ENCODE data around the gene PACSIN2.
"Not testable (repeated sequence)": the region's sequence is repeated elsewhere in the genome, so short reads cannot be mapped to it uniquely, and the experiment has no call there.

PACSIN2 gene

DNA sequence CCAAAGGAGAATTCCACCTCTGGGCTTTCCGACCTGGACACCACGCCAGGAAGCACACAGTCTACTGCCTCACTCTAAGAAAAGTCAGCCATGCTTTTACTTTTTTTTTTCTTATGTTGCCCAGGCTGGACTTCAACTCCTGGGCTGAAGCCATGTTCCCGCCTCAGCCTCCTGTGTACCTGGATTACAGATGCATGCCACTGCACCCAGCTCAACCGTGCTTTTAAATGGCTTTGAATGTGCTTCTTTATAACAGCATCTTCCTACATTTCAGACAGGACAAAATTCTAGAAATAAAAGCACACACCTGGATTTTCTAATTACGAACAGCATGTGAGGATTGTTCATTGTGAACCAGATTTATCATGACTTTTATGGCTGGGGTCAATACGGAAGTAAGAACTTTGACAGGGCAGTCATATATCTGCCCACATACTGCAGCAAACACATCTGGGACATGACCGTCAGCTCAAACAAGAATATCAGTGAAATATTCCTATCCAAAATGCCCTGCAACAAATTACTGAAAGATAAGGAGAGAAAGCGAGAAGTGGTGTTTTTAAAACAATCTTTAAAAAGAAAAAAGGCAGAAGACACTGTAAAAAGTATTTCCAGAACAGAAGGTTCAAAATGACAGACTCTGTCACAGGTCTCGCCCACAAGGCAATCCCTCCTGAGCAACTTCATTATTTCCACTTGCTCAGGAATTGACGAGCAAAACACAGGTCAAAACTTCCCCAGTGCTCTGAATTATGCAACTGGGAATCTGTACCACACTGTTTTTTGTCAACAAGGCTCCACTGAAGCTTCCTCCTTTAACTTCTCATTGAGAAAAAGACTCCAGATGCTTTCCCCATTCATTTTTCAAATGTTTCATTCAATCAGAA, 42.1 kb downstream of the PACSIN2 start:
- no peak overlapping the region for H3K4me3 ChIP-seq (ENCODE audit: low read depth, low read length)
- TF ChIP-seq, protein P1, sequence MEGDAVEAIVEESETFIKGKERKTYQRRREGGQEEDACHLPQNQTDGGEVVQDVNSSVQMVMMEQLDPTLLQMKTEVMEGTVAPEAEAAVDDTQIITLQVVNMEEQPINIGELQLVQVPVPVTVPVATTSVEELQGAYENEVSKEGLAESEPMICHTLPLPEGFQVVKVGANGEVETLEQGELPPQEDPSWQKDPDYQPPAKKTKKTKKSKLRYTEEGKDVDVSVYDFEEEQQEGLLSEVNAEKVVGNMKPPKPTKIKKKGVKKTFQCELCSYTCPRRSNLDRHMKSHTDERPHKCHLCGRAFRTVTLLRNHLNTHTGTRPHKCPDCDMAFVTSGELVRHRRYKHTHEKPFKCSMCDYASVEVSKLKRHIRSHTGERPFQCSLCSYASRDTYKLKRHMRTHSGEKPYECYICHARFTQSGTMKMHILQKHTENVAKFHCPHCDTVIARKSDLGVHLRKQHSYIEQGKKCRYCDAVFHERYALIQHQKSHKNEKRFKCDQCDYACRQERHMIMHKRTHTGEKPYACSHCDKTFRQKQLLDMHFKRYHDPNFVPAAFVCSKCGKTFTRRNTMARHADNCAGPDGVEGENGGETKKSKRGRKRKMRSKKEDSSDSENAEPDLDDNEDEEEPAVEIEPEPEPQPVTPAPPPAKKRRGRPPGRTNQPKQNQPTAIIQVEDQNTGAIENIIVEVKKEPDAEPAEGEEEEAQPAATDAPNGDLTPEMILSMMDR (IDR thresholded peaks at IDR 0.05; ENCODE audit: low read depth, low read length, missing control alignments): no peak
- no peak for DNase-seq (ENCODE audit: low read depth)

DNA sequence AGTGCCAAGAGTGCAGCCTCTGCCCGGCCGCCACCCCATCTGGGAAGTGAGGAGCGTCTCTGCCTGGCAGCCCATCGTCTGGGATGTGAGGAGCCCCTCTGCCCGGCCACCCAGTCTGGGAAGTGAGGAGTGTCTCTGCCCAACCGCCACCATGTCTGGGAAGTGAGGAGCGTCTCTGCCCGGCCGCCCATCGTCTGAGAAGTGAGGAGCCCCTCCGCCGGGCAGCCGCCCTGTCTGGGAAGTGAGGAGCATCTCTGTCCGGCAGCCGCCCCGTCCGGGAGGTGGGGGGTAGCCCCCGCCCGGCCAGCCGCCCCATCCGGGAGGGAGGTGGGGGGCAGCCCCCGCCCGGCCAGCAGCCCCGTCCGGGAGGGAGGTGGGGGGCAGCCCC, 43.5 kb downstream of the PACSIN2 start:
- not testable (repeated sequence) for DNase-seq (ENCODE audit: low read depth); H3K4me3 ChIP-seq (ENCODE audit: low read depth, low read length)

DNA sequence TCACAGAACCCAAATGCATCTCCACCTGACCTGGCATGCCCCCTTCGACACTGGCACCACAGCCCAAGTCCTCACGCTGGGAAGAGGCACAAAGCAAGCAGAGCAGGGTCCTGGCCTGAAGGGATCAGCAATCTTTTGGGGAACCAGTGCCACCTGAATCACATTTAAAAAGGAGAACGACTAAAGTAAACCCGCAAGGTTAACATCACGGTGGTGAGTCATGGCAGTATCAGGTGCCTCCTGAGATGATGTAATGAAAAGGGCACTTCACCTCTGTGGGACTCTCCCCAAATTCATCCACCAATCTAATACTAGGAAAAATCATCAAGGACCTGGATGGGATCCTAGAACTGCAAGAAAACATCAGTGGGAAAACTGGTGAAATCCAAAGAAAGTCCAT, 44.9 kb downstream of the PACSIN2 start:
- TF ChIP-seq, protein P1 (IDR thresholded peaks at IDR 0.05; ENCODE audit: low read depth, low read length, missing control alignments): no peak
- H3K4me3 ChIP-seq (ENCODE audit: low read depth, low read length): no peak overlapping the region
- DNase-seq (ENCODE audit: low read depth): no peak

DNA sequence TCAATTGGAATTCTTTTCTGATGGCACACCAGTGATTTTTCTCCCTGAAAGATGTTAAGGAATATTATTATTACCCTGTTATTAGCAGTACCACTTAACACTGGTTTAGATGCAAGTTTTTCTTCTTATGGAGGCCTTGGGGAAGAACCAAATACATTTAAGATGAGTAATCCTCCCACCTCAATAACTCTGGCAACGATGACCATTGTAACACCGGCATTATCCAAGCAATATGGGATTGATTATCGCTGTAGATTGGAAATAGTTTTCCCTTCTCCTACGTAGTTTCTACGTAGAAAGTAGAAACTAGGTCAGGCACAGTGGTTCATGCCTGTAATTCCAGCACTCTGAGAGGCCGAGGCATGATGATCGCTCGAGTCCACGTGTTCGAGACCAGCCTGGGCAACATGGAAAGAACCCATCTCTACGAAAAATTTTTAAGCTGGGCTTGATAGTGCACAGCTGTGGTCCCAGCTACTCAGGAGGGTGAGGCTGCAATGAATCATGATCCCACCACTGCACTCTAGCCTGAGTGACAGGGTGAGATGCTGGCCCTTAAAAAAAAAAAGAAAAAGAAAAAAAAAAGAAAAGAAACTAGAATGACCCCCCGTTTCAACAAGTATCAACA, 45.5 kb downstream of the PACSIN2 start:
- DNase-seq (ENCODE audit: low read depth): no peak
- TF ChIP-seq, protein P1 (IDR thresholded peaks at IDR 0.05; ENCODE audit: low read depth, low read length, missing control alignments): no peak
- H3K4me3 ChIP-seq (ENCODE audit: low read depth, low read length): no peak overlapping the region

DNA sequence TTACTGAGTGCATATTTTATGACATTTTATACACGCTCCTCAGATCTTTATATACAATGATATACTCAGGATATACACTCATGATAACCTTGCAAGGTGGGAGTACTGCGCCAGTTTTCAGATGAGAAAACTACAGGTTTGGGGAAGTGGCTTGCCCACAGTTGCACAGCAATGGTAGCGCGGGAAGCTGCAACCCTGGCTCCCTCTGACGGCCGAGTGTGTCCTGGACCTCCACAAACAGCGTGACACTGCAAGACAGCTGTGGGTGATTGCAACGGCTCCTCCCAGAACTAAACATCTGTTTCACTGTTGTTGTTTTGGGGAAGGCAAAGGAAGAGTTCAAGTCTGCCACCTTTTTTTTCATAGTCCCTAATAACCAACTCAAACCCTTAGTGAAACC, 47.0 kb downstream of the PACSIN2 start:
- H3K4me3 ChIP-seq (ENCODE audit: low read depth, low read length): no peak overlapping the region
- DNase-seq (ENCODE audit: low read depth): no peak

DNA sequence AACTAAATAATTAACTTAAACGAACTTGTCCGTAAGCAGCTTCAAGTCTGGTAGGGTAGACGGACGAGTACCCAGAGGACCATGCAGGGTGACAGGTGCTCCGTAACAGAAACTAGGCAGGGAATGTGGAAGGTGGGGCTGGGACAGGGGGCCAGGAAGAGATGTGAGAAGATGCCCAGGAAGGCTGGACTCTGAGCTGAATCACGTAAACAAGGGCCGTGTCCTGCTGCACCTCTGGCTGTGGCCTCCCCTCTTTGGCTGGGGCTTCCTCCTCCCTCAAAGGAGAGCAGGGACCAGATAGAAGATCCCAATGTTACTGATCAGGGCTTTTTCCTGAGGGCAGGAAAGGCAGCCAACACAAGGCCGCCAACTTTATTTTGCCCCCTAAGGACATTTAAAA, 47.9 kb downstream of the PACSIN2 start:
- TF ChIP-seq, protein P1 (IDR thresholded peaks at IDR 0.05; ENCODE audit: low read depth, low read length, missing control alignments): no peak
- no peak overlapping the region for H3K4me3 ChIP-seq (ENCODE audit: low read depth, low read length)
- DNase-seq (ENCODE audit: low read depth): no peak

More for the DNA sequence above, 47.0 kb downstream of the PACSIN2 start:
- TF ChIP-seq, protein P1 (IDR thresholded peaks at IDR 0.05; ENCODE audit: low read depth, low read length, missing control alignments): peak; percentile 45

DNA sequence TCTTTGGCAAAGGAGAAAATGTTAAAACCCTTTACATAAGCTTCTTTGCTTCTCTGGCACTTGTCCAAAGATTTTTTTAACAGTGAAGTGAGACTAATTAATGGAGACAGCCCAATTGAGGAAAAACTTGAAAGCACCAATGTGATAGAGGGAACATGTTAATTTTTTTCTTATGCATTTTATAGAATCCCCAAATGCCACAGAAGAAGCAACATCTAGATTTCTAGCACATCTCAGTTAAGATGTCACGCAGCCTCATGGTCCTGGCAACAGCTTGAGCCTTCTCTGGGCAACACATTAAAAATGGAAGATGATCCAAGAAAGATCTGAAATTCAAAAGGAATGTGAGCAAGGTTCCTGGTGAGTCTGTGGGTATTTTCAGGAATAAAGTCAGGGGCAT, 48.5 kb downstream of the PACSIN2 start:
- TF ChIP-seq, protein P1 (IDR thresholded peaks at IDR 0.05; ENCODE audit: low read depth, low read length, missing control alignments): no peak
- no peak for DNase-seq (ENCODE audit: low read depth)
- H3K4me3 ChIP-seq (ENCODE audit: low read depth, low read length): no peak overlapping the region

Measured in GM12864 (cell line).